SK-N-SH (cell line): ENCODE data around the gene TMEM144. TPM values are rescaled to one million over a fixed set of nuclear protein-coding genes. Genes with fewer than 3 reads are reported as not detected.

ENCODE experiments used
- CTCF ChIA-PET: fragments of 300-600, 350-600 bp; formaldehyde crosslinking; extraction: SDS; loops from one replicate; lab custom pipeline; 2021; lab: Yijun Ruan, JAX
- POLR2A ChIA-PET: fragments of 350-600 bp; sonication (Branson Sonifier 250); formaldehyde crosslinking; extraction: SDS; loops from one replicate; lab custom pipeline; 2020; ENCODE audit warnings: antibody characterized with exemption, inconsistent platforms; lab: Yijun Ruan, JAX
- DNase-seq: peaks from one replicate; pipeline ENCODE4 v3.0.0; 2012
- H2AFZ ChIP-seq: fragments of 200-600 bp; sonication (generic); 2 replicates; pipeline ENCODE4 v1.8.1; 2016; ENCODE audit warnings: antibody characterized with exemption, mild to moderate bottlenecking, low read depth
- H3F3A ChIP-seq: fragments of 200-600 bp; sonication (generic); replicated peaks from 2 replicates; pipeline ENCODE3; 2016; ENCODE audit warnings: antibody characterized with exemption, mild to moderate bottlenecking; ENCODE audit not compliant: insufficient read depth
- H3K27ac ChIP-seq, 2 experiments: fragments of 200-500 bp in 1 of 2; fragments of 200-600 bp in 1 of 2; sonication (Bioruptor generic) in 1 of 2; sonication (generic), shearing (Covaris generic) in 1 of 2; 2 replicates each; pipeline versions ENCODE4 v1.5.1 to v1.6.1; 2014 to 2016; ENCODE audit warnings: low read depth in 2 of 2, inconsistent platforms in 1 of 2, low read length in 1 of 2, mild to moderate bottlenecking in 1 of 2, mixed read lengths in 1 of 2
- H3K27me3 ChIP-seq: fragments of 200-600 bp; sonication (generic), shearing (Covaris generic); 2 replicates; pipeline ENCODE4 v1.6.1; 2016; ENCODE audit warnings: mixed run types; ENCODE audit not compliant: insufficient read depth
- H3K36me3 ChIP-seq, 2 experiments: fragments of 200-500 bp in 1 of 2; fragments of 200-600 bp in 1 of 2; sonication (Bioruptor generic) in 1 of 2; sonication (generic) in 1 of 2; replicated peaks in 1 of 2; 2 replicates each; pipeline versions ENCODE3 to v1.5.1; 2014 to 2016; ENCODE audit warnings: low read length in 1 of 2, mild to moderate bottlenecking in 1 of 2; ENCODE audit not compliant: insufficient read depth in 2 of 2, control insufficient read depth in 1 of 2
- H3K4me1 ChIP-seq, 2 experiments: fragments of 200-500 bp in 1 of 2; fragments of 200-600 bp in 1 of 2; sonication (Bioruptor generic) in 1 of 2; sonication (generic), shearing (Covaris generic) in 1 of 2; 2 replicates each; pipeline versions ENCODE4 v1.5.1 to v1.6.1; 2014 to 2016; ENCODE audit warnings: low read depth in 1 of 2, low read length in 1 of 2, mixed run types in 1 of 2; ENCODE audit not compliant: insufficient read depth in 2 of 2, control insufficient read depth in 1 of 2
- H3K4me2 ChIP-seq: fragments of 200-600 bp; sonication (generic), shearing (Covaris generic); 2 replicates; pipeline ENCODE4 v1.6.1; 2017; ENCODE audit warnings: mixed run types
- H3K4me3 ChIP-seq, 2 experiments: fragments of 200-500 bp in 1 of 2; fragments of 200-600 bp in 1 of 2; sonication (Bioruptor generic) in 1 of 2; sonication (generic), shearing (Covaris generic) in 1 of 2; 2 replicates each; pipeline versions ENCODE4 v1.5.1 to v1.8.1; 2014 to 2016; ENCODE audit warnings: low read depth in 2 of 2, inconsistent platforms in 1 of 2, low read length in 1 of 2, mild to moderate bottlenecking in 1 of 2, mixed read lengths in 1 of 2, moderate library complexity in 1 of 2
- H3K79me2 ChIP-seq: fragments of 200-600 bp; sonication (generic); 2 replicates; pipeline ENCODE4 v1.8.1; 2017; ENCODE audit warnings: mild to moderate bottlenecking; ENCODE audit not compliant: insufficient read depth
- H3K9ac ChIP-seq: fragments of 200-600 bp; sonication (generic); 2 replicates; pipeline ENCODE4 v1.6.1; 2017; ENCODE audit warnings: mixed run types
- H3K9me2 ChIP-seq: fragments of 200-600 bp; sonication (generic); 2 replicates; pipeline ENCODE4 v1.6.1; 2017; ENCODE audit warnings: mixed run types
- H3K9me3 ChIP-seq: fragments of 200-600 bp; sonication (generic); 2 replicates; pipeline ENCODE4 v1.6.1; 2017; ENCODE audit warnings: mixed run types, mild to moderate bottlenecking, moderate library complexity
- H4K20me1 ChIP-seq: fragments of 200-600 bp; sonication (generic); 2 replicates; pipeline ENCODE4 v1.6.1; 2017; ENCODE audit warnings: mild to moderate bottlenecking, mixed run types; ENCODE audit not compliant: insufficient read depth
- CHD2 ChIP-seq: fragments of 150-350 bp; IDR thresholded peaks from 2 replicates; pipeline ENCODE4 v1.6.1; 2018; ENCODE audit warnings: low read length; ENCODE audit not compliant: partially characterized antibody
- EZH2phosphoT487 ChIP-seq: fragments of 200-600 bp; sonication (generic); IDR thresholded peaks from 2 replicates; pipeline ENCODE4 v1.6.1; 2017; ENCODE audit warnings: low read depth, mixed run types, mild to moderate bottlenecking, antibody characterized with exemption, moderate library complexity, borderline replicate concordance
- FOSL2 ChIP-seq: IDR thresholded peaks from 2 replicates; pipeline ENCODE4 v1.4.0; 2012; ENCODE audit warnings: low read depth, mild to moderate bottlenecking, moderate library complexity, borderline replicate concordance
- FOXJ3 ChIP-seq: sonication (generic); formaldehyde crosslinking; IDR thresholded peaks from 2 replicates; pipeline ENCODE4 v1.5.1; 2020; ENCODE audit warnings: mild to moderate bottlenecking, missing genetic modification reagents
- FOXM1 ChIP-seq: IDR thresholded peaks from 2 replicates; pipeline ENCODE4 v1.4.0; 2012; ENCODE audit warnings: low read depth, mild to moderate bottlenecking
- GATA2 ChIP-seq: sonication (generic); formaldehyde crosslinking; IDR thresholded peaks from 2 replicates; pipeline ENCODE4 v1.5.0; 2020; ENCODE audit warnings: mild to moderate bottlenecking, missing genetic modification reagents
- IRF3 ChIP-seq: fragments of 150-350 bp; IDR thresholded peaks from 2 replicates; pipeline ENCODE4 v1.6.1; 2016; ENCODE audit warnings: mild to moderate bottlenecking, low read depth, low read length
- JUND ChIP-seq: IDR thresholded peaks from 2 replicates; pipeline ENCODE4 v1.4.0; 2012
- PBX3 ChIP-seq: IDR thresholded peaks from 2 replicates; pipeline ENCODE4; 2012
- RAD21 ChIP-seq: IDR thresholded peaks from 2 replicates; pipeline ENCODE4 v1.6.1; 2012; ENCODE audit warnings: mild to moderate bottlenecking, low read length
- RCOR1 ChIP-seq: fragments of 150-350 bp; IDR thresholded peaks from 2 replicates; pipeline ENCODE4 v1.6.1; 2017; ENCODE audit warnings: antibody characterized with exemption, low read length
- RFX5 ChIP-seq: IDR thresholded peaks from 2 replicates; pipeline ENCODE4 v1.6.1; 2012; ENCODE audit warnings: mild to moderate bottlenecking, improper control_type of control experiment, low read length
- RXRA ChIP-seq: IDR thresholded peaks from 2 replicates; pipeline ENCODE4 v1.4.0; 2012; ENCODE audit warnings: low read depth, mild to moderate bottlenecking, borderline replicate concordance
- SMC3 ChIP-seq: IDR thresholded peaks from 2 replicates; pipeline ENCODE4 v1.6.1; 2012; ENCODE audit warnings: low read depth, low read length, improper control_type of control experiment
- TAF1 ChIP-seq: IDR thresholded peaks from 2 replicates; pipeline ENCODE4 v1.6.1; 2012; ENCODE audit warnings: low read depth, mild to moderate bottlenecking, low read length, moderate library complexity, borderline replicate concordance
- TCF12 ChIP-seq: IDR thresholded peaks from 2 replicates; pipeline ENCODE4 v1.4.0; 2012
- TEAD4 ChIP-seq: IDR thresholded peaks from 2 replicates; pipeline ENCODE4 v1.4.0; 2012; ENCODE audit warnings: mild to moderate bottlenecking, borderline replicate concordance; ENCODE audit not compliant: insufficient read depth
- USF1 ChIP-seq: IDR thresholded peaks from 2 replicates; pipeline ENCODE4 v1.4.0; 2012; ENCODE audit warnings: low read depth, borderline replicate concordance
- YY1 ChIP-seq: IDR thresholded peaks from 2 replicates; pipeline ENCODE4 v1.4.0; 2012; ENCODE audit warnings: low read depth, mild to moderate bottlenecking
- WGBS: methylation state at CpG from one replicate; pipeline ENCODE4 v1.1.6; 2017; ENCODE audit warnings: low lambda C conversion rate; 5-methylcytosine and 5-hydroxymethylcytosine counted together
- polyA plus RNA-seq, 3 experiments: library from polyadenylated mRNA; depleted of rRNA; stranded (reverse); fragments of >200 nt; gene quantifications; 2 replicates each; pipeline ENCODE4 v1.2.3, GENCODE V29; 2012

TMEM144 gene
- polyA plus RNA-seq, 1 of the 3 experiments (the other 2 are of a cell fraction): not detected

GRCh38 chr4:158162631-158163030, 47.7 kb upstream of the TMEM144 start:
- Histone ChIP-seq H3K9me2 (no peaks in the 10 kb centered on the region), H4K20me1 (no peaks in the 10 kb centered on the region), H3K4me1 (peaks cover 5 to 23% of the 10 kb centered on the region in 2 experiments; a peak in 3 of 4 replicates), H3K4me2 (no peak overlapping the region), H3F3A (peaks cover 7% of the 10 kb centered on the region), H3K9me3 (no peaks in the 10 kb centered on the region), H3K4me3 (no peak overlapping the region), H2AFZ (no peak overlapping the region), H3K27me3 (no peaks in the 10 kb centered on the region), H3K36me3 (no peaks in the 10 kb centered on the region), H3K9ac (no peak overlapping the region), H3K79me2 (no peaks in the 10 kb centered on the region), H3K27ac (no peak overlapping the region; a peak in 1 of 4 replicates)
- CTCF ChIA-PET: interaction anchor here (2.3 kb wide), 1 partner anchor 9 kb away, joined by 7 read pairs; no protein-coding TSS in a partner anchor
- POLR2A ChIA-PET: no interaction called here
- DNase-seq: no peak
- 92% methylated on average over 5 of the region's 5 CpGs for WGBS
- TF ChIP-seq EZH2phosphoT487: no peak
- TF ChIP-seq RXRA: no peak
- TF ChIP-seq IRF3: no peak
- TF ChIP-seq PBX3: no peak
- no peak for TF ChIP-seq YY1
- TF ChIP-seq JUND: no peak
- TF ChIP-seq TAF1: no peak
- TF ChIP-seq RAD21: no peak
- TF ChIP-seq TCF12: no peak
- no peak for TF ChIP-seq TEAD4
- no peak for TF ChIP-seq FOSL2

GRCh38 chr4:158163941-158164767, 46.1 kb upstream of the TMEM144 start:
- WGBS: 74% methylated on average over 10 of the region's 10 CpGs
- no peaks in the 10 kb centered on the region for H3K9me2 ChIP-seq
- POLR2A ChIA-PET: no interaction called here
- 0 out of 2 replicates have a peak overlapping the region, but pooled peaks have one; percentile 14 for H3K4me2 ChIP-seq
- H3K27me3 ChIP-seq: no peaks in the 10 kb centered on the region
- H2AFZ ChIP-seq: no peak overlapping the region
- H3K9ac ChIP-seq: no peak overlapping the region
- H3K9me3 ChIP-seq: no peaks in the 10 kb centered on the region
- H3F3A ChIP-seq: peaks cover 7% of the 10 kb centered on the region
- no peaks in the 10 kb centered on the region for H3K36me3 ChIP-seq
- DNase-seq: no peak
- no peaks in the 10 kb centered on the region for H4K20me1 ChIP-seq
- H3K4me1 ChIP-seq: peaks cover 5 to 23% of the 10 kb centered on the region in 2 experiments; a peak in 3 of 4 replicates
- no peak overlapping the region for H3K4me3 ChIP-seq
- H3K27ac ChIP-seq: peak overlapping the region; percentile 6 to 77; a peak in 2 of 4 replicates
- CTCF ChIA-PET: interaction anchor here (1.0 to 1.5 kb wide), 3 partner anchors 11 to 91 kb away, joined by 3 to 6 read pairs (median 4); no protein-coding TSS in a partner anchor
- H3K79me2 ChIP-seq: no peaks in the 10 kb centered on the region
- TF ChIP-seq CHD2 (no peak), GATA2 (CRISPR knock-in tag) (no peak), TAF1 (no peak), PBX3 (no peak), SMC3 (no peak), RAD21 (no peak), FOXJ3 (no peak), USF1 (no peak), JUND (no peak), RFX5 (no peak), RCOR1 (no peak), FOXM1 (no peak)
